Immature natural killer cell (primary cell): Measurements from ENCODE around the gene CRK. TPM values are rescaled to one million over a fixed set of nuclear protein-coding genes. Genes with fewer than 3 reads are reported as not detected.
"Not testable (repeated sequence)": the region's sequence is repeated elsewhere in the genome, so short reads cannot be mapped to it uniquely, and the experiment has no call there.

Source experiments
- DNase-seq, 3 donors: peaks; one replicate each; pipeline ENCODE4 v3.0.0; 2022; ENCODE audit warnings: mixed read lengths in 1 of 3
- H3K27ac Mint-ChIP-seq, 6 donors: one replicate each; pipeline ENCODE4 v1.8.0; 2020; ENCODE audit warnings: mixed read lengths in 6 of 6, mild to moderate bottlenecking in 5 of 6, inconsistent platforms in 4 of 6, moderate library complexity in 3 of 6
- H3K27me3 Mint-ChIP-seq, 3 donors: one replicate each; pipeline ENCODE4 v1.8.0; 2020 to 2021; ENCODE audit warnings: low read depth in 3 of 3, mild to moderate bottlenecking in 3 of 3, mixed read lengths in 3 of 3, moderate library complexity in 3 of 3, inconsistent platforms in 1 of 3
- H3K36me3 Mint-ChIP-seq, 3 donors: one replicate each; pipeline ENCODE4 v1.8.0; 2020; ENCODE audit warnings: mixed read lengths in 3 of 3, inconsistent platforms in 2 of 3, mild to moderate bottlenecking in 2 of 3
- H3K4me1 Mint-ChIP-seq, 2 donors: one replicate each; pipeline ENCODE4 v1.8.0; 2020; ENCODE audit warnings: inconsistent platforms in 2 of 2, mild to moderate bottlenecking in 2 of 2, mixed read lengths in 2 of 2, moderate library complexity in 1 of 2
- H3K4me3 Mint-ChIP-seq, 5 donors: one replicate each; pipeline ENCODE4 v1.8.0; 2020; ENCODE audit warnings: mild to moderate bottlenecking in 5 of 5, mixed read lengths in 5 of 5, inconsistent platforms in 3 of 5, moderate library complexity in 3 of 5
- H3K9me3 Mint-ChIP-seq, 6 donors: one replicate each; pipeline ENCODE4 v1.8.0; 2020; ENCODE audit warnings: mild to moderate bottlenecking in 6 of 6, mixed read lengths in 6 of 6, inconsistent platforms in 4 of 6, moderate library complexity in 3 of 6
- polyA plus RNA-seq, 3 donors: library from polyadenylated mRNA; unstranded; fragments of 300-500 nt; fragmentation: Illumina TruSeq; gene quantifications; one replicate each; pipeline ENCODE4 v1.2.3, GENCODE V29; 2021

CRK gene
- polyA plus RNA-seq, 3 donors from 2014 or later = 10.9 to 20.6 (median 11.1) TPM

DNA sequence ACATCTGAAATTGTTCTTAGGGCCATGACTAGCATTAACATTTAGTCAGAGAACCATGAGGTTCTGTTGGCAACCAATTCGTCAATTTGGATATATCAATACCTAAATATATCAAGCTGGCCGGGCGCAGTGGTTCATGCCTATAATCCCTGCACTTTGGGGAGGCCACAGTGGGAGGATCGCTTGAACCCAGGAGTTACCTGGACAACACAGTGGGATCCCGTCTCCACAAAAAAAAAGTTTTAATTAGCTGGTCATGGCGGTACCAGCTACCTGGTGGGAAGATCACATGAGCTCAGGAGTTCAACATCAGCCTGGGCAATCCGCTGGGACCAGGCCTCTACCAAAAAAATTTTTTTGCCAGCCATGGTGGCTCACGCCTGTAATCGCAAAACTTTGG, 64.5 kb downstream of the CRK start:
- no peaks in the 10 kb centered on the region for H3K27me3 Mint-ChIP-seq
- no peak for DNase-seq
- H3K4me3 Mint-ChIP-seq = no peak overlapping the region
- no peaks in the 10 kb centered on the region for H3K36me3 Mint-ChIP-seq
- H3K9me3 Mint-ChIP-seq = no peaks in the 10 kb centered on the region
- H3K27ac Mint-ChIP-seq = peak overlapping the region in 3 of 6 donors; percentile 24 to 62 (median 27)
- H3K4me1 Mint-ChIP-seq = peaks cover 80 to 84% of the 10 kb centered on the region in 2 donors

DNA sequence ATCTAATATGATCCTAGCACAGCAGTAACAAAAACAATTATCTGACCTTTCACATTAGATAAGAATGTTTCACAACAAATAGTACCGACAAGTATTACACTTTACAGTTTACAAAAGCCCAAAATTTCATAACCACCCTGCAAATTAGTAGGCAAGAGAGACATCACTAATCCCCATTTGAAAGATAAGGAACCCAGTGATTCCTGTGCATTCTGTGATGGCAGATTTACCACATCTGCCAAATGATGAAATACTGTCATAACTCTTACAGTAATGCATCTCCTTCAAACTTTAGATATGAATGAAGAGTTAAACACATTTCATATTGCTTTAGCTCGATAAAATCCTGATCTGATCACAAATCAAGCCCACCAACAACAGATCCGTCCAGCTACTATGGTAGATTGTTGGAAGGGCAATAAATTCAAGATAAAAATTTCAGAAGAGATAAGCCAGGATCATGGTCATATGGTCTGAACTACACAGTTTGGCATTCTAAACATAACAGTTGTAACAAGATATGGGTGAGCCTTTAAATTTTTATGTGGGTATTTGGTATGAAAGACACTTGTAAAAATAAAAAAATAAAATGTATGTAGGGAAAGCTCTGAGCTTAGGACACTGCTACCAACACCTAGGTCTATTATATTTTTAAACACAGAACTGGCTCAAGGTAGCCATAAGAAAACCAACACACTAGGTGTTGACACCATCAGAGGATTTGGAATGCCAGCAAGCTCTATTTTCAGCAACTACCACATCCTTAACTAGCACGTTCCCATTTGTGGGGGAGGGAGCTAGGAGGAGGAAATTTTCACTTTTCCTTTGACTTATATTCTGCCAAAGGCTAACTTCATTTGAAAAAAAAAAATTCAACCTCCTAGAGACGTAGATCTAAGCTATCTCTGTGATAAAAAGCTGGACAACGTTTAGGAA, 65.3 kb downstream of the CRK start:
- no peaks in the 10 kb centered on the region for H3K36me3 Mint-ChIP-seq
- peak overlapping the region; percentile 18 to 47 (median 37) for H3K4me3 Mint-ChIP-seq
- no peak for DNase-seq
- peak overlapping the region; percentile 23 to 82 (median 32) for H3K27ac Mint-ChIP-seq
- no peaks in the 10 kb centered on the region for H3K9me3 Mint-ChIP-seq
- peaks cover 84 to 85% of the 10 kb centered on the region in 2 donors for H3K4me1 Mint-ChIP-seq
- no peaks in the 10 kb centered on the region for H3K27me3 Mint-ChIP-seq

DNA sequence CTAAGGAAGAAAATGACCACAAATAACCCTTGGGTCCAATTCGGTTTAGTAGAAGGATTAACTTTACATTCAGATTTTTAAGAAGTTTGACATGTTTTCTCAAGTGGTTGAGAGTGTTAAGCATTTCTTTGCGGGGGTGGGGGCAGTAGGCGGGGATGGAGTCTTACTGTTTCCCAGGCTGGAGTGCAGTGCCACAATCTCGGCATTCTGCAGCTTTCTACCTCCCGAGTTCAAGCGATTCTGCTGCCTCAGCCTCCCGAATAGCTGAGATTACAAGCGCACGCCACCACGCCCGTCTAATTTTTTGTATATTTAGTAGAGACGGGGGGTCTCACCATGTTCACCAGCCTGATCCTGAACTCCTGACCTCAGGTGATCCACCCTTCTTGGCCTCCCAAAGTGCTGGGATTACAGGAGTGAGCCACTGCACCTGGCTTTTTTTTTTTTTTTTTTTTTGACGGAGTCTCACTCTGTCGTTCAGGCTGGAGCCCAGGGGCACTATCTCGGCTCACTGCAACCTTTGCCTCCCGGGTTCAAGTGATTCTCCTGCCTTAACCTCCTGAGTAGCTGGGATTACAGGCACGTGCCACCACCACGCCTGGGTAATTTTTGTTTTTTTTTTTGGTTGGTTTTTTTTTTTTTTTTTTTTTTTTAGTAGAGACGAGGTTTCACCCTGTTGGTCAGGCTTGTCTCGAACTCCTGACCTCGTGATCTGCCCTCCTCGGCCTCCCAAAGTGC, 68.4 kb downstream of the CRK start:
- Mint-ChIP-seq H3K4me1 (peaks cover 69 to 71% of the 10 kb centered on the region in 2 donors), H3K27ac (peak overlapping the region in 3 of 6 donors; percentile 27 to 62 (median 42)), H3K4me3 (peak overlapping the region in 3 of 5 donors; percentile 53 to 57 (median 56))
- H3K36me3 Mint-ChIP-seq, H3K9me3 Mint-ChIP-seq, H3K27me3 Mint-ChIP-seq, DNase-seq: not testable (repeated sequence)

DNA sequence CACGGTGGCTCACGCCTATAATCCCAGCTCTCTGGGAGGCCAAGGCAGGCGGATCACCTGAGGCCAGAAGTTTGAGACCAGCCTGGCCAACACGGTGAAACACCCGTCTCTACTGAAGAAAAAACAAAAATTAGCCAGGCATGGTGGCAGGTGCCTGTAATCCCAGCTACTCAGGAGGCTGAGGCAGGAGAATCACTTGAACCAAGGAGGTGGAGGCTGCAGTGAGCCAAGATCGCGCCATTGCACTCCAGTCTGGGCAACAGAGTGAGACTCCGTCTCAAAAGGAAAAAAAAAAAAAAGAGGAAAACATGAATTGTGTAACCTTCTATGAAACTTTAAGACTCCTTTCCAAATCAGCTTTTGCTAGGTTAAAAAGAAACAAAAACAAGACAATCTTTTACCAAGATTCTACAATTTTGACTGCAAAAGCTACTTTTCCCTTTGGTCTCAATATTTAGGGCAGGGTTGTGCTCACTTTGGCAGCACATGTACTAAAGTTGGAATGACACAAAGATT, 69.3 kb downstream of the CRK start:
- H3K4me1 Mint-ChIP-seq = peaks cover 64 to 65% of the 10 kb centered on the region in 2 donors
- not testable (repeated sequence) for H3K36me3 Mint-ChIP-seq, H3K9me3 Mint-ChIP-seq, DNase-seq, H3K27me3 Mint-ChIP-seq
- peak overlapping the region; percentile 29 to 57 (median 53) for H3K4me3 Mint-ChIP-seq
- H3K27ac Mint-ChIP-seq = peak overlapping the region in 5 of 6 donors; percentile 27 to 67 (median 60)

DNA sequence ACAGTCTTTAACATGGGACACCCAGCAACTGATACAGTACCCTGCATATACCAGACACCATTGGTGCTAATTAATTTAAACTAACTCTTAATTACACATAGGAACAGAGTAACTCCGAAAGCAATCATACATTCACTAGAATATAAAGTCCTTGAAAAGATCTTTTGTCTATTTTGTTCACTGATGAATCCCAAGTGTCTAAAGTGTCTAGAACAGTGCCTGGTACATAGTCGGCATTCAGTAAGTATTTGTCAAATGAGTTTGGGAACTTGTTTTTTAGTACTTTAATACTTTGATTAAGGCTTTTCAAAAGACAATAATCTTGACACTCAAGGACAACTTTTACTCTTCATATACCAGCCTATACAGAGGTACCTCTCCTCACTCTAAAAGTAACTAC, 69.8 kb downstream of the CRK start:
- Mint-ChIP-seq H3K27me3 (peaks cover 0 to 2% (median 0%) of the 10 kb centered on the region in 3 donors), H3K4me3 (peak overlapping the region in 3 of 5 donors; percentile 13 to 29 (median 14)), H3K9me3 (no peaks in the 10 kb centered on the region), H3K36me3 (no peaks in the 10 kb centered on the region), H3K4me1 (peaks cover 65% of the 10 kb centered on the region in 2 donors), H3K27ac (peak overlapping the region in 3 of 6 donors; percentile 31 to 67 (median 60))
- no peak for DNase-seq

DNA sequence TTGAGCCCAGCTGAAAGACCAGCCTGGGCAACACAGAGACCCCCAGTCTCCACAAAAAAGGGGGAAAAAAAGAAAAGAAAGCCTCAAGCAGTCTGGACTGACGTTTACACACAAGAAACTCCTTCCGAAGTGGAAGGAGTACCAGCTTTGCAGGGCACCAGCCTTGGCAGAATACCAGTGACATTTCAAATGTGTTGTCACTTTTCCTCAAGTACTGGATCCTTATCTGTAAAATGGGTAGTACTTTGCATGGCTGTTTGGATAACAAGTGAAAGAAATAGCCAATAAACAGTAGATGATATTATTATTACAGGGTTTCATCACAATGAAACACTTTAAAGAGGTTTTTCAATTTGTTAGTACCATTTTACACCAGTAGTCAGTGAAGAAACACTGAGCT, 70.2 kb downstream of the CRK start:
- Mint-ChIP-seq H3K4me1 (peaks cover 63 to 65% of the 10 kb centered on the region in 2 donors), H3K36me3 (no peaks in the 10 kb centered on the region), H3K27me3 (peaks cover 0 to 2% (median 0%) of the 10 kb centered on the region in 3 donors), H3K27ac (peak overlapping the region in 1 of 6 donors; percentile 31), H3K4me3 (peak overlapping the region in 1 of 5 donors; percentile 14), H3K9me3 (no peaks in the 10 kb centered on the region)
- no peak for DNase-seq

DNA sequence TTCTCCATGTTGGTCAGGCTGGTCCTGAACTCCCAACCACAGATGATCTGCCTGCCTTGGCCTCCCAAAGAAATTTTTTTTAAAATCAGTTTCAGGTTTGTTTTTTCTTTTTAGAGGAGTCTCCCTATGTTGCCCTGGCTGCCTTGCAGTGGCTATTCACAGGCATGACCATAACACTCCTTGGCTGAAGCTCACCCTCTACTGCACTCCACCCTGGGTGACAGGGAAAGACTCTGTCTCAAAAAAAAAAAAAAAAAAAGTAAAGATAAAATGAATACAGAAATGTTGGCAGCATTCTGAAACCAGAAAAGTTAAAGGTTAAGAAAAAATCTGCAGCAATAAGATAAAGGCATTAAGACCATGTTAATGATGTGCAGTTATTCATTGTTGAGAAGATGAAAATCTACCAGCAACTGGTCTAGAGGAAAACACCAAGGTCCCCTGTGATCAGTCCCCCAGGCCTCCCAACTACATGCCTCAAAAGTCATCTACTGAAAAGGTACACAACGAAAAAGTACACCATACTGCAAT, 71.1 kb downstream of the CRK start:
- DNase-seq = no peak
- Mint-ChIP-seq H3K4me1 (peaks cover 64 to 65% of the 10 kb centered on the region in 2 donors), H3K27ac (peak overlapping the region in 4 of 6 donors; percentile 2 to 66 (median 42)), H3K36me3 (no peaks in the 10 kb centered on the region), H3K9me3 (no peaks in the 10 kb centered on the region), H3K4me3 (peak overlapping the region in 3 of 5 donors; percentile 13 to 49 (median 27)), H3K27me3 (peaks cover 0 to 2% (median 0%) of the 10 kb centered on the region in 3 donors)

DNA sequence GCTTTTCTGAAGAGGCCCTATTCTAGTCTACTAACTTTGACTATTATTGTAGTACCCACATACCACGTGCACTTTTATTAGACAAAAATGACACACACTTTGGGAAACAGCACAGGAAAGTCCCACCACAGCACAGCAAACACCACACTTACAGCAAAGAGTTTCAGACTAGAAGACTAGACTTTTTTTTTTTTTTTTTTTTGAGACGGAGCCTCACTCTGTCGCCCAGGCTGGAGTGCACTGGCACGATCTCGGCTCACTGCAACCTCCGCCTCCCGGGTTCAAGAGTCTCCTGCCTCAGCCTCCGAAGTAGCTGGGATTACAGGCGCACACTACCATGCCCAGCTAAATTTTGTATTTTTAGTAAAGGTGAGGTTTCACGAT, 76.1 kb downstream of the CRK start:
- peaks cover 0 to 8% (median 0%) of the 10 kb centered on the region in 3 donors for H3K27me3 Mint-ChIP-seq
- no peaks in the 10 kb centered on the region for H3K36me3 Mint-ChIP-seq
- no peak for DNase-seq
- no peaks in the 10 kb centered on the region for H3K9me3 Mint-ChIP-seq
- H3K4me1 Mint-ChIP-seq = peaks cover 75% of the 10 kb centered on the region in 2 donors
- peak overlapping the region; percentile 38 to 82 (median 75) for H3K4me3 Mint-ChIP-seq
- peak overlapping the region; percentile 68 to 87 (median 80) for H3K27ac Mint-ChIP-seq

DNA sequence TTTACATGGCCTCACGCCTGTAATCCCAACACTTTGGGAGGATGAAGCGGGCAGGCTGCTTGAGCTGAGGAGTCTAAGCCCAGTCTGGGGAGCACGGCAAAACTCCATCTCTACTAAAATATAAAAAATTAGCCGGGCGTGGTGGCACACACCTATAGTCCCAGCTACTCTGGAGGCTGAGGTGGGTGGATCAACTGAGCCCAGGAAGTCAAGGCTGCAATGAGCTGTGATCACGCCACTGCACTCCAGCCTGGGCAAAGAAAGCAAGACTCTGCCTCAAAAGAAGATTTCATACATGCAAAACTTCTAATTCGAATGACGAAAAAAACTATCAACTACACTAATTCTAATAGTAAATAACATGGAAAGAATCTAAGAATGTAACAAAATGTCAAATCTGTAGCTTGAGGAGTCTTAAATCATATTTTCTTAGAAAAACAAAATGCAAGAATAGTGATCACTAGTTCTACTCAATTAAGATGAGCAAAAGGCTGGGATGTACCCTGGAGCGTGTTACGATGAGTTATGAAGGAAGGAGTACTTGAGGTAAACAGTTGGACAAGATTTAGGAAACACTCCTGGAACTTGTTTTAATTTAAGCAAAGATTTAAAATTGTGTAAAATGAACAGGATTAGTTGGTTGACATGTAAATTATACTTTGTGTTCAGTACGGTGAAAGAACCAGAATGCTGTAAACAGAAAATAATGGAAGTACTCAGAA, 76.7 kb downstream of the CRK start:
- no peak for DNase-seq
- peaks cover 0 to 8% (median 0%) of the 10 kb centered on the region in 3 donors for H3K27me3 Mint-ChIP-seq

DNA sequence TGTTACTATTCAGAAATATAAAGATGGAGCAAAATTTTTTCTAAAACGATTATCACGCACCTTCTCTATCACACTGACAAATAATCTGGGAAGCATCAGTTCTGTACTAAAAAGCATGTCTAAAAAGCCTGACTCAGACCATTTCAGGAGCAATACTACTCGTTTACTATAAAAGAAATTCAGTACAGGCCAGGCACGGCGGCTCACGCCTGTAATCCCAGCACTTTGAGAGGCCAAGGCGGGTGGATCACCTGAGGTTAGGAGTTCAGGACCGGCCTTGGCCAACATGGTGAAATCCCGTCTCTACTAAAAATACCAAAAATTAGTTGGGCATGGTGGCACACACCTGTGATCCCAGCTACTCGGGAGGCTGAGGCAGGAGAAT, 77.6 kb downstream of the CRK start:
- Mint-ChIP-seq H3K27ac (peak overlapping the region; percentile 23 to 80 (median 58)), H3K4me1 (peaks cover 86 to 87% of the 10 kb centered on the region in 2 donors), H3K4me3 (peak overlapping the region in 3 of 5 donors; percentile 29 to 49 (median 34))
- not testable (repeated sequence) for H3K9me3 Mint-ChIP-seq, H3K27me3 Mint-ChIP-seq, H3K36me3 Mint-ChIP-seq, DNase-seq

More for the DNA sequence above, 76.7 kb downstream of the CRK start:
- H3K4me1 Mint-ChIP-seq = peaks cover 77 to 78% of the 10 kb centered on the region in 2 donors
- peak overlapping the region in 4 of 5 donors; percentile 44 to 82 (median 76) for H3K4me3 Mint-ChIP-seq
- H3K27ac Mint-ChIP-seq = peak overlapping the region; percentile 7 to 87 (median 80)
- no peaks in the 10 kb centered on the region for H3K9me3 Mint-ChIP-seq
- no peaks in the 10 kb centered on the region for H3K36me3 Mint-ChIP-seq

DNA sequence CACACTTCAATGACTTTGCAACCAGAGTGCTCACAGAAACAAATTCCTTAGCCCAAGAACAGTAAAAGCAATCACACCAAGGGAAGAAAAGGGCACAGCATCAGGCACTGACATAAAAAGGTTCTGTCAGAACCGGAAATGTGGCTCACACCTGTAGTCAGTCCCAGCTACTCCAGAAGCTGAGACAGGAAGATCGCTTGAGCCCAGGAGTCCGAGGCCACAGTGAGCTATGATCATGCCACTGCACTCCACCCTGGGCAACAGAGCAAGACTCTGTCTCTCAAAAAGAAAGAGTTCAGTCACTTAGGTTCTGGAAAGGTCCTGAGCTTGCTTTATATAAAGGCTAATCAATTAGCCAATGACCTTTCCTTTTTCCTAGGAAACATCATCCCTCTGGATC, 78.7 kb downstream of the CRK start:
- Mint-ChIP-seq H3K9me3 (no peaks in the 10 kb centered on the region), H3K36me3 (no peaks in the 10 kb centered on the region), H3K27ac (peak overlapping the region; percentile 10 to 87 (median 58)), H3K27me3 (peaks cover 0 to 6% (median 0%) of the 10 kb centered on the region in 3 donors), H3K4me3 (peak overlapping the region in 1 of 5 donors; percentile 20), H3K4me1 (peaks cover 95 to 97% of the 10 kb centered on the region in 2 donors)
- no peak for DNase-seq

DNA sequence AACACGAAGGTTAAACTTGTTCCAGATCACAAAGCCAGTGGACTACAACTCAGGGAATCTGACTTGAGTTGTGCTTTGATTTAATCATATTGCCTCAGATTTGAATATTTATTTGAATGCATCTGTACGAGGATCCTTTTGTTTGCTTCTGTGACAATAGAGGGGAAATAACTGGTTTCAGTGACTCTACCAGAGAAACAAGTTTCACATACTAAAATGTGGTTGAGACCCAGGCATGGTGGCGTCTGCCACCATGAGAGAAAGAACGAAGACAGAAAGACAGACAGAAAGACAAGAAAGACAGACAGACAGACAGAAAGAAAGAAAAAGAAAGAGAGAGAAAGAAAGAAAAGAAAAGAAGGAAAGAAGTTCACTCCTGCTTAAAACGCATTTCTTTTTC, 80.0 kb downstream of the CRK start:
- Mint-ChIP-seq H3K27me3 (peaks cover 0 to 6% (median 0%) of the 10 kb centered on the region in 3 donors), H3K27ac (peak overlapping the region; percentile 82 to 95 (median 88)), H3K4me3 (peak overlapping the region; percentile 43 to 81 (median 69)), H3K9me3 (no peaks in the 10 kb centered on the region), H3K4me1 (peaks cover 94 to 96% of the 10 kb centered on the region in 2 donors), H3K36me3 (no peaks in the 10 kb centered on the region)
- no peak for DNase-seq

DNA sequence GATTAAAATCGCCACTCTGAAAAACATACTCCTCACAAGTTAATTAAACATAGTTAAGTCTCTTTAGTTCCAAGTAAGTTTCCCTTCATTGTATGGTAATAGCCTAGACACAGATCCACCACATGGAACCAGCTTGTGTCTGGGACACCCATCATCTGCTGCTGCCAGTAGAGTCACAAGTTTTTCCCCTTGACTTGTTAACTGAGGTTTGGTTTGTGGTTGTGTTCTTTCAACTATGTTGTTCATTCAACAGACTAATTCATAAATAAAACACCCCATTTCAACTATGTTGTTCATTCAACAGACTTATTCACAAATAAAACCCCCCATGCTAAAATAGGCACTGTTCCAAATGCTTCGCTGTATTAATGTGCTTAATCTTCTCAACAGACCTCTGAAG, 80.4 kb downstream of the CRK start:
- H3K27ac Mint-ChIP-seq = peak overlapping the region; percentile 82 to 95 (median 88)
- no peaks in the 10 kb centered on the region for H3K9me3 Mint-ChIP-seq
- peak; percentile 43 to 46 (median 46) for DNase-seq
- H3K4me1 Mint-ChIP-seq = peaks cover 93 to 95% of the 10 kb centered on the region in 2 donors
- H3K27me3 Mint-ChIP-seq = peaks cover 0 to 6% (median 0%) of the 10 kb centered on the region in 3 donors
- peak overlapping the region; percentile 43 to 81 (median 69) for H3K4me3 Mint-ChIP-seq
- H3K36me3 Mint-ChIP-seq = no peaks in the 10 kb centered on the region
